SIG-M5 treated with dmso at 0.1 percent for 504 hours (cell line): ENCODE measurements around the gene FMN1.

Experiments used
- DNase-seq: peaks from one replicate; lab custom pipeline; 2025; ENCODE audit not compliant: unreplicated experiment; lab: John Stamatoyannopoulos, UW

The FMN1 gene

GRCh38 chr15:33155691-33156420, 38.7 kb downstream of the FMN1 start:
- DNase-seq: no peak

GRCh38 chr15:33154351-33155166, 40.0 kb downstream of the FMN1 start:
- DNase-seq: peak; percentile 88

- no peak for DNase-seq
Observed at GRCh38 chr15:33153548-33153947, 41.0 kb downstream of the FMN1 start.

- peak; percentile 88 for DNase-seq
Observed at GRCh38 chr15:33152502-33153109, 41.9 kb downstream of the FMN1 start.

- peak; percentile 69 for DNase-seq
Observed at GRCh38 chr15:33150971-33151370, 43.5 kb downstream of the FMN1 start.

GRCh38 chr15:33150431-33150941, 44.0 kb downstream of the FMN1 start:
- DNase-seq: no peak

- no peak for DNase-seq
Observed at GRCh38 chr15:33149919-33150318, 44.6 kb downstream of the FMN1 start.

GRCh38 chr15:33148129-33148751, 46.3 kb downstream of the FMN1 start:
- DNase-seq: no peak

GRCh38 chr15:33146051-33146450, 48.5 kb downstream of the FMN1 start:
- DNase-seq: no peak

- DNase-seq: no peak
Observed at GRCh38 chr15:33145447-33145846, 49.1 kb downstream of the FMN1 start.

- DNase-seq: no peak
Observed at GRCh38 chr15:33142708-33143107, 51.8 kb downstream of the FMN1 start.

GRCh38 chr15:33138000-33138399, 56.5 kb downstream of the FMN1 start:
- DNase-seq: no peak

- no peak for DNase-seq
Observed at GRCh38 chr15:33137101-33137500, 57.4 kb downstream of the FMN1 start.

- DNase-seq: no peak
Observed at GRCh38 chr15:33136353-33136752, 58.2 kb downstream of the FMN1 start.

- no peak for DNase-seq
Observed at GRCh38 chr15:33135355-33135781, 59.1 kb downstream of the FMN1 start.

GRCh38 chr15:33132722-33133345, 61.7 kb downstream of the FMN1 start:
- DNase-seq: peak; percentile 31

- DNase-seq: no peak
Observed at GRCh38 chr15:33132233-33132580, 62.3 kb downstream of the FMN1 start.

- no peak for DNase-seq
Observed at GRCh38 chr15:33131552-33132232, 62.8 kb downstream of the FMN1 start.

- DNase-seq: peak; percentile 1
Observed at GRCh38 chr15:33126559-33127290, 67.8 kb downstream of the FMN1 start.
